ENCODE data around the gene MGAT4A.

MGAT4A gene

DNA sequence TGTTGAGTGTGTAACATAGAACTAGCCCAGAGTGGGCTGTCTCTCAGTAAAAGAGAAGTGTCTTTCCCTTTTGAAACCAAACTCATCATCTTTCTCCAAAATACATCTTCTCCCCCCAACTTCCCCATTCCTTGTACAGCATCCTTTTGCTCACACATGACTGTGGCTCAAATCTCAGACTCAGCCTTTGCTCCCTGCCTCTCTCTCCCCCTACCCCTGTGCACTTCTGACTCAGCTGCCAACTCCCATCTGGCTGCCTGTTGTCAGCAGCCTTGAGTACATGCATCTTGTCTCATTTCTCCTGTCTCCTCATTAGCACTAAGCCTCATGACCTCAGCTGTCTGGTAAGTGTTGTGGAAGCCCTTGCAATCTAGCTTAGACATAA, 18.1 kb upstream of the MGAT4A start:
- TF ChIP-seq, protein P1, sequence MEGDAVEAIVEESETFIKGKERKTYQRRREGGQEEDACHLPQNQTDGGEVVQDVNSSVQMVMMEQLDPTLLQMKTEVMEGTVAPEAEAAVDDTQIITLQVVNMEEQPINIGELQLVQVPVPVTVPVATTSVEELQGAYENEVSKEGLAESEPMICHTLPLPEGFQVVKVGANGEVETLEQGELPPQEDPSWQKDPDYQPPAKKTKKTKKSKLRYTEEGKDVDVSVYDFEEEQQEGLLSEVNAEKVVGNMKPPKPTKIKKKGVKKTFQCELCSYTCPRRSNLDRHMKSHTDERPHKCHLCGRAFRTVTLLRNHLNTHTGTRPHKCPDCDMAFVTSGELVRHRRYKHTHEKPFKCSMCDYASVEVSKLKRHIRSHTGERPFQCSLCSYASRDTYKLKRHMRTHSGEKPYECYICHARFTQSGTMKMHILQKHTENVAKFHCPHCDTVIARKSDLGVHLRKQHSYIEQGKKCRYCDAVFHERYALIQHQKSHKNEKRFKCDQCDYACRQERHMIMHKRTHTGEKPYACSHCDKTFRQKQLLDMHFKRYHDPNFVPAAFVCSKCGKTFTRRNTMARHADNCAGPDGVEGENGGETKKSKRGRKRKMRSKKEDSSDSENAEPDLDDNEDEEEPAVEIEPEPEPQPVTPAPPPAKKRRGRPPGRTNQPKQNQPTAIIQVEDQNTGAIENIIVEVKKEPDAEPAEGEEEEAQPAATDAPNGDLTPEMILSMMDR (conservative IDR thresholded peaks at IDR 0.05; ENCODE audit: low read length), result no peak
- no peak overlapping the region for H3K4me3 ChIP-seq (ENCODE audit: low read length)
- DNase-seq (ENCODE audit: low read depth), result no peak

DNA sequence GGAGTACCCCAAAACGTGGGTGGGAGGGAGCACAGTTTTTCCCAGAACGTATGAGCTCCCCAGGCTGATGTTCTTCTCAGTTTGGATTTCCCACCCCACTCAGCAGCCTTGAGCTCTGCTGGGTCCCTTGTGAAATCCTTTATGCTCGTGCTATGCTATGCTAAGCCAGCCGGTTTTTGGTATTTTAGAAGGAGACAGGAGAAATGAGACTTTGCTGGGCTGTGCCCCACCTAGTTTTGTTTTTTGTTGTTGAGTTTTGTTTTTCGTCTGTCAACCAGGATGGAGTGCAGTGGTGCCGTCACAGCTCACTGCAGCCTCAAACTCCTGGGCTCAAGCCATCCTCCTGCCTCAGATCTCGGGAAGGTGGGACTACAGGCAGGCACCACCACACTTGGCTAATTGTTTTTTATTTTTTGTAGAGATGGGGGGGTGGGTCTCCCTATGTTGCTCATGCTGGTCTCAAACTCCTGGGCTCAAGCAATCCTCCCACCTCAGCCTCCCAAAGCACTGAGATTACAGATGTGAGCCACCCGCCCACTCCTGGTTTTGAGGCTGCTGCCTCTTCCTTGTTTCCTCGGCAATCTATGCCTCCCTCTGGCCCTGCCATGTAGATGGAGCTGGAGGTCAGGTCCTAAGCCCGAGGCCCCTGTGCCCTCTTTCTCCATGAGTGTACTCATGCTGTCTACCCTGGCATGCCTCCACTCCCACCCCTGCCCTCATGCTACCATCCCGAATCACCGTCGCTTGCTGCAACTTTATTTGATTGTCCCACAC, 17.5 kb upstream of the MGAT4A start:
- H3K4me3 ChIP-seq (ENCODE audit: low read length), result no peak overlapping the region
- no peak for DNase-seq (ENCODE audit: low read depth)
- TF ChIP-seq, protein P1 (conservative IDR thresholded peaks at IDR 0.05; ENCODE audit: low read length), result no peak

DNA sequence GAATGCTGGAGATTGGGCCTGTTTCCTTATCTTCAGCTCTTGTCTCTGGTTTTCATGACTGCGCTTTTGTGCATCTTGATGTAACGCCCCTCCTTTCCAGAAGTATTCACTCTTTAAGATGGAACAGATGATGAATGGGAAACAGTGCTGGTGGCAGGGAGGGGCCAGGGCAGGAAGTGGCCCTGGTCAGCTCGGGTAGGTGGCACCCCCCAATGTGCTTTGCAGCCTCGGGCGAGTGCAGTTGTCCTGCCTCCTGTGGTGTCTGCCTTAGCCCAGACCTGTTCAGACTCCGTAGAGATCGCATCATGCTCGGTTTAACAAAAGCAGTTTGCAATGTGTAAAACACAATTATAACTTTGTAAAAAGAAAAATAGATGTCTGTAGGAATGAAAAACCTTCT, 17.0 kb upstream of the MGAT4A start:
- DNase-seq (ENCODE audit: low read depth), result no peak
- TF ChIP-seq, protein P1 (conservative IDR thresholded peaks at IDR 0.05; ENCODE audit: low read length), result no peak
- no peak overlapping the region for H3K4me3 ChIP-seq (ENCODE audit: low read length)

DNA sequence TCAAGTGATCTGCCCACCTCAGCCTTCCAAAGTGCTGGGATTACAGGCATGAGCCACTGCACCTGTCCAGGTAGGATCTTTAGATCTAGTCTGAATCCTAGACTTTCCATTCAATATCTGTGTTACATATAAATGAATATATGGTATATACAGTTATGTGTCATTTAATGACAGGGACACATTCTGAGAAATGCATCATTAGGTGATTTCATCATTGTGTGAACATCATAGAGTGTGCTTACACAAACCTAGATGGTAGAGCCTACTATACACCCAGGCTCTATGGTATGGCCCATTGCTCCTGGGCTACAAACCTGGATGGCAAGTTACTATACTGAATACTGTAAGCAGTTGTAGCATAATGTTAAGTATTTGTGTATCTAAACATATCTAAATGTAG, 15.5 kb upstream of the MGAT4A start:
- no peak overlapping the region for H3K4me3 ChIP-seq (ENCODE audit: low read length)
- TF ChIP-seq, protein P1 (conservative IDR thresholded peaks at IDR 0.05; ENCODE audit: low read length), result no peak
- no peak for DNase-seq (ENCODE audit: low read depth)

DNA sequence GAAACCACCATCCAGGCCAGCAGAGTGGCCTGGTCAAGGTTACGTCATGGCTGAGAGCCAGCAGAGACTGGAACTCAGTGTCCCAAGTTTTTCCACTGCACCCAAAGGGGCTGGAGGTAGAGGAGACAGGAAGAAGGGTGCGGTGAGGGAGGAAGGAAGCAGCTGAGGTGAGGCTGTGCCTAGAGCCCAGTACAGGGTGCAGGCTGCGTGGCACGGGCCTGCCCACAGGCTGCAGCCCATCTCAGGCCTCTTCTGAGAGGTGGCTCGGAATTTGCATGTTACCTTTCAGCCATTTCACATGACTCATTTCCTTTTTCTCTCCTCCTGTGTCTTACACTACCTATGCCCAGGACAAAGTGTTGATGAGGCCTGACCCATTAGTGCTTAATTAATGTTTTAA, 13.7 kb upstream of the MGAT4A start:
- H3K4me3 ChIP-seq (ENCODE audit: low read length), result no peak overlapping the region
- DNase-seq (ENCODE audit: low read depth), result no peak
- TF ChIP-seq, protein P1 (conservative IDR thresholded peaks at IDR 0.05; ENCODE audit: low read length), result no peak

DNA sequence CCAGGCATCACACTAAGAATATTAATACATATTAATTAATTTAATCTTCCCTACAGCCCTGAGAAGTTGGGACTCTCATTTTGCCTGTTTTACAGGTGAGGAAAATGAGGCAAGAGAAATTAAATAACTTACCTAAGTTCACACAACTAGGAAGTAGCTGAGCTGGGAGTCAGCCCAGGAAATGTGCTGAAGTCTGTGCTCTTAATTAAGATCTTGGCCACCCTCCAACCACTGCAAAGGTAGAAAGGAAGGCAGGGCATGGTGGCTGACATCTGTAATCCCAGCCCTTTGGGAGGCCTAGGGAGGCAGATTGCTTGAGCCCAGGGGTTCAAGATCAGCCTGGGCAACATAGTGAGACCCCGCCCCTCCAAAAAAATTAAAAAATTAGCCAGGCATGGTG, 12.9 kb upstream of the MGAT4A start:
- TF ChIP-seq, protein P1 (conservative IDR thresholded peaks at IDR 0.05; ENCODE audit: low read length), result no peak
- no peak for DNase-seq (ENCODE audit: low read depth)
- no peak overlapping the region for H3K4me3 ChIP-seq (ENCODE audit: low read length)

DNA sequence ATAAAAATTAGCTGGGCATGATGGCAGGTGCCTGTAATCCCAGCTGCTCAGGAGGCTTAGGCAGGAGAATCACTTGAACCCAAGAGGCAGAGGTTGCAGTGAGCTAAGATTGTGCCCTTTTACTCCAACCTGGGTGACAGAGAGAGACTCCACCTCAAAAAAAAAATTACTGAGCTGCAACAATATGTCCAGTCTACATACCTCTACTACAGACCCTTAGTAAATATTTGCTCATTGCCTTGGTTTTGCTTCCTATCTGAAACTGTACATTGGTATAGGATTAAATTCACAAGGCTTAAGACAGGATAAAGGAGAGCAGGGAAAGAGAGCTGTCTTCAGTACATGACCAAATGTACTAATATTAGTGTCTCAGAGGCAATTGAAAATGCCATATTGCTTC, 8.1 kb upstream of the MGAT4A start:
- TF ChIP-seq, protein P1 (conservative IDR thresholded peaks at IDR 0.05; ENCODE audit: low read length), result no peak
- no peak for DNase-seq (ENCODE audit: low read depth)

More for the DNA sequence above, 8.1 kb upstream of the MGAT4A start:
- H3K4me3 ChIP-seq (ENCODE audit: low read length), result no peak overlapping the region

All from AG10803 (cell line).